Measurements from ENCODE around the gene CA12.

GRCh38 chr15:63369781-63370180, 11.9 kb downstream of the CA12 start:
- TF ChIP-seq CTCF (conservative IDR thresholded peaks at IDR 0.05; ENCODE audit: low read depth, low read length) = no peak
- no peak for TF ChIP-seq EZH2 (IDR thresholded peaks at IDR 0.05; ENCODE audit: low read length, unreplicated experiment)
- no peak for TF ChIP-seq EZH2phosphoT487 (IDR thresholded peaks at IDR 0.05; ENCODE audit: borderline replicate concordance, low read length)

Data from PC-3 (cell line).